GM18858 (cell line): Measurements from ENCODE around the gene PPP2R2D.
A peak's percentile ranks its signal among the peaks of the same experiment; 100 is the strongest.
"Not testable (repeated sequence)": the region's sequence is repeated elsewhere in the genome, so short reads cannot be mapped to it uniquely, and the experiment has no call there.

Experiments used
- ATAC-seq: cut with Tn5 transposase; IDR thresholded peaks from one replicate; pipeline ENCODE4 v1.9.1; 2021; ENCODE audit not compliant: unreplicated experiment

The PPP2R2D gene

GRCh38 chr10:131905603-131906268 is 4.9 kb downstream of the PPP2R2D start:
- ATAC-seq, result no peak

DNA sequence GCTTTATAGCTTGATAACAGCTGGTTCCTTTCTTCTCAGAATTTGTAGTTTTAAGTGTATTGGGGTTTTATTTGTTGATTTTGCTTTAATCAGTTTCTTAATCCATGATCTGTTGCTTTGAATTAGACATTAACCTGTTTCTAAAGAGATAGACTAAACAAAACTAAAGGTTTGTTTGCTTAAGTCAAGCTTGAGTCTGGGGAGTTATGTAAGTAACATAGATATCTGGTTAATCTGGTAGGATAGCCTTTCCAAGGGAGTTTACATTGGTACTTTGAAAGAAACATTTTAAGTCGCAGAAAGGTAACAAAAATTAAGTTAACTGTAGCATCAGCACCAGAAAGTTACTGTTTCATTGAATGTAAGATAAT is 5.4 kb downstream of the PPP2R2D start:
- no peak for ATAC-seq

GRCh38 chr10:131907679-131908078 is 6.9 kb downstream of the PPP2R2D start:
- no peak for ATAC-seq

- no peak for ATAC-seq
Observed at GRCh38 chr10:131908151-131908550, 7.3 kb downstream of the PPP2R2D start.

GRCh38 chr10:131909014-131909808 is 8.4 kb downstream of the PPP2R2D start:
- no peak for ATAC-seq

- ATAC-seq, result no peak
Observed at GRCh38 chr10:131909929-131910328, 9.1 kb downstream of the PPP2R2D start.

DNA sequence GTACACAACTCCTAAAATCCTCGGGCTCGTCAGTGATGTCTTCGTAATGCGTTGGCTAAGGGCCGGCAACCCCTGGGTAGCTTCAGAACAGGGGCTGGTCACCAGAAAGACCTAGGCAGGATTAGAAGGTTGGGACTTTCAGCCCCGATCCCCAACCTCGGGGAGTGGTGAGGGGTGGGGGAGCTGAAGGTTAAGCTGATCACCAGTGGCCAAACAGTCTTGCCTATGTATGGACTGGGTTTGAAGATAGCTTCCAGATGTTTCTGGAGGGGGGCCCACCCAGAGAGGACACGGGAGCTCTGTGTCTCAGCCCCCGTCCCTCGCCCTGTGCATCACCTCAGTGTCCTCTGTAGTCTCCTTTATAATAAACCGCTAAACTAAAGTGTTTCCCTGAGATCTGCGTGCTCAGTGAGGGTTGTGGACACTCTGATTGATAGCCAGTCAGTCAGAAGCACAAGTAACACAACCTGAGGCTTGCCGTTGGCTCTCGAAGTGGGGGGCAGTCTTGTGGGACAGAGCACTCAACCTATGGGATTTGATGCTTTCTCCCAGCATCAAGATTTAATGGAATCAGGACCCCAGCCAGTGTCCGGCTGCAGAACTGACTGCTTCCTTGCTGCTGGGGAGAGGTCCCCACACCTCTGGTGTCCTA is 10.0 kb downstream of the PPP2R2D start:
- ATAC-seq, result no peak

- no peak for ATAC-seq
Observed at GRCh38 chr10:131911451-131911850, 10.6 kb downstream of the PPP2R2D start.

DNA sequence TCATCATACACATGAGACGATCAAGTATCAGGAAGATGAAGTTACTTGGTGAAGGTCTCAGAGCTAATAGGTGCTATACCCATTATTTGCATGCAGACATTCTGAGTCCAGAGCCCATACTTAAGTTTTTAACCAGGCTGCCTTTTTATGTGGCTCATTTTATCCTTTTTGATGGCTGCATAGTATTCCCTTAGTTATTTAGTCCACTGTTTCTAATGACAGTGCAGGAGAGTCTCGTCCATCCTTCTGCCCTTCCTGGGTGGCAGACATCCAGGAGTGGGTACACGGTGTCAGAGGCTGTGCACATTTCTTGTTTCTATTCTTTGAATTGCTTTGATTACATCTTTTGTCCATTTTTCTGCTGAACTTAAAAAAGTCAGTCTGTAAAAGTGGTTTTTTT is 11.8 kb downstream of the PPP2R2D start:
- ATAC-seq, result no peak

DNA sequence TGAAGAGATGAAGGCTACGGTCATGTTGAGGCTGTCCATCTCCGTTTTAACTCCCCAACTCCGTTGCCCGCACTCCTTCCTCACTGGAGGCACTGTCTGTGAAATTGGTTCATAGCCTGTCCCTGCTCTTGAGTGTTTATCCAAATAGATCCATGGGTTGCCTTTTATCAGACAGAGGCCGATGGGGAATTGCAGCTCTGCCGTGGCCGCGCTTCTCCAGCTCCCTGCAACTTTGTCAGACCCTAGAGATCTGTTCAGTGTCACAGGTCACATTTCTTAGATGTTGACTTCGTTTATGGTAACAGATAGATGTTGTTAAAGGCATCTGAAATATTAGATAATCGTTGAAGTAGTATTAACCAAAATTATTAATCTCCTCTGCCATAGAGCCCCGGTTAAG is 14.7 kb downstream of the PPP2R2D start:
- no peak for ATAC-seq

DNA sequence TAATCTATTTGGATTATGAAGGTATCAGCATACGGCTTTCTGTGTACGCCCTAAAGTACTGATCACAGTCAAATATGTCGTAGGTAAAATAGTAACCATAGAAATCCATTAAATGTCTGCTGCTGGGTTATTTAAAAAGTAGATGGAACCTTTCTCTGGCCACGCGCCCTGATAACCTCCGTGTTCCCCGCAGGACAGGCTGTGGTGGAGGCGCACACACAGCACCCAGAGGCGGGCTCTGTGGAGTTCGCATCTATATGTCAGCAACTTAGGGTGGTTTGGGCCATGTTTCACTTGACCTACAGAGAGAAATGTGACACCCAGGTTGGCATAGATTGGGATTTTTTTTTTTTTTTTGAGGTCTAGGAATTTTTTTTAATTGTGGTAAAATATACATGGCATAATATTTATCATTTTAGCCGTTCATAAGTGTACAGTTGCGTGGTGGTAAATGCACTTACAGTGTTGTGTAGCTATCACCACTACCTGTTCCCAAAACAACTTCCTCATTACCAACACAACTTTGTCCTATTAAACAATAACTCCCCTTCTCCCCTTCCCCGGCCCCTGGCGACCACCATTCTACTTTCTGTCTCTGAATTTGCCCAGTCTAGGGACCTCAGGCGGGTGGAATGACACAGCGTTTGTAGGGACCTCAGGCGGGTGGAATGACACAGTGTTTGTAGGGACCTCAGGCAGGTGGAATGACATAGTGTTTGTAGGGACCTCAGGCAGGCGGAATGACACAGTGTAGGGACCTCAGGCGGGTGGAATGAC is 15.4 kb downstream of the PPP2R2D start:
- no peak for ATAC-seq

- not testable (repeated sequence) for ATAC-seq
Observed at GRCh38 chr10:131916767-131917160, 16.0 kb downstream of the PPP2R2D start.

- ATAC-seq, result not testable (repeated sequence)
Observed at GRCh38 chr10:131917496-131917895, 16.7 kb downstream of the PPP2R2D start.

DNA sequence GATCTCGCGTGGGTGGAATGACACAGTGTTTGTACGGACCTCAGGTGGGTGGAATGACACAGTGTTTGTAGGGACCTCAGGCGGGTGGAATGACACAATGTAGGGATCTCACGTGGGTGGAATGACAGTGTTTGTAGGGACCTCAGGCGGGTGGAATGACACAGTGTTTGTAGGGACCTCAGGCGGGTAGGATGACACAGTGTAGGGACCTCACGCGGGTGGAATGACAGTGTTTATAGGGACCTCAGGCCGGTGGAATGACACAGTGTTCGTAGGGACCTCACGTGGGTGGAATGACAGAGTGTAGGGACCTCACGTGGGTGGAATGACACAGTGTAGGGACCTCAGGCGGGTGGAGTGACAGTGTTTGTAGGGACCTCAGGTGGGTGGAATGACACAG is 18.7 kb downstream of the PPP2R2D start:
- ATAC-seq, result not testable (repeated sequence)

DNA sequence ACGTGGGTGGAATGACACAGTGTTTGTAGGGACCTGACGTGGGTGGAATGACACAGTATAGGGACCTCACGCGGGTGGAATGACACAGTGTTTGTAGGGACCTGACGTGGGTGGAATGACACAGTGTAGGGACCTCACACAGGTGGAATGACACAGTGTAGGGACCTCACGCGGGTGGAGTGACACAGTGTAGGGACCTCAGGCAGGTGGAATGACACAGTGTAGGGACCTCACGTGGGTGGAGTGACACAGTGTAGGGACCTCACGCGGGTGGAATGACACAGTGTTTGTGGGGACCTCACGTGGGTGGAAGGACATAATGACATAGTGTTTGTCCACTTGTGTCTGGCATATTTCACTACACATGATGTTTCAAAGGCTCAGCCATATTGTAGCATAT is 19.3 kb downstream of the PPP2R2D start:
- no peak for ATAC-seq

GRCh38 chr10:131920693-131921092 is 19.9 kb downstream of the PPP2R2D start:
- no peak for ATAC-seq

DNA sequence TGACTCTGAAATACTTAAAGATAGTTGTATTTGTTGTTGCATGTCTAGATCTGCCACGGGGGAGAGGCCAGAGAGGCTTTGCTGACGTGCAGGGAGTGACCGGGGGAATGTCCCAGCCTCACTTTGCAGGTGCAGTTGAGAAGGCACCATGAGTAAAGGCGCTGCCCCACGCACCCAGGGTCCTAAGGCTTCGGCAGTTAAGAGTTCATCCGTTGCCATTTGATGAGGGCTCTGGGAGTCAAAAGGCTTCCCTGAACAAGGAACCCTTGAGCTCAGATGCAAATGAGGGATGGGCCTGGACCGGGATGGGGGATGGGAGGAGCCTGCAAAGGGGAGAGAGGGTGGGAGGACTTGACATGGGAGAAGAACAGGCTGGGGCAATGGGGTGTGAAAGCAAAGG is 20.4 kb downstream of the PPP2R2D start:
- peak; percentile 58 for ATAC-seq

DNA sequence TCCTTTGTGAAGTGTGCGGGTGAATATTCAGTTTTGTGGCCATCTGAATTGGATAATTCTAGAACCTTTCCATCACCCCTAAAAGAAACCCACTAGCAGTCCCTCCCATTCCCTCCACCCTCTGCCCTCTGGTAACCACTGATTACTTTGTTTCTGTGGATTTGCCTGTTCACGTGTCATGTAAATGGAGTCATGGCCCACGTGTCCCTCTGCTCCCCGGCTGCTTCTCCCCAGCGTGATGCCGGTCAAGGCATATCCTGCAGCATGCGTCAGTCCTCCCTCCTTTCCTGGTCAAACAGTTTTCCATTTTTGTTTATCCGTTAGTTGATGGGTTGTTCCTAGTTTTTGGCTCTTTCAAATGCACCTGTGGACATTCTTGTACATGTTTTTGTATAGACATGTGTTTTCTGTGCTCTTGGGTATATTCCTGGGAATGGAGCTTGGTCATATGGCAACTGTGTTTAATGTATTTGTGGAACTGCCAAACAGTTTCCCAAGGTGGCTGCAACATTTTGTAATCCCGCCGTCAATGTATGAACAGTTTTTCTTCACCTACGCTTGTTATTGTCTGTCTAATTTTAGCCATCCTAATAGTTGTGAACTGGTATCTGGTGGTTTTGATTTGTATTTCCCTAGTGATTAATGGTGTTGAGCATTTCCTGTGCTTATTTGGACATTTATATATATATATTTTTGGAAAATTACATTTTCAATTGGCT is 22.4 kb downstream of the PPP2R2D start:
- ATAC-seq, result no peak

DNA sequence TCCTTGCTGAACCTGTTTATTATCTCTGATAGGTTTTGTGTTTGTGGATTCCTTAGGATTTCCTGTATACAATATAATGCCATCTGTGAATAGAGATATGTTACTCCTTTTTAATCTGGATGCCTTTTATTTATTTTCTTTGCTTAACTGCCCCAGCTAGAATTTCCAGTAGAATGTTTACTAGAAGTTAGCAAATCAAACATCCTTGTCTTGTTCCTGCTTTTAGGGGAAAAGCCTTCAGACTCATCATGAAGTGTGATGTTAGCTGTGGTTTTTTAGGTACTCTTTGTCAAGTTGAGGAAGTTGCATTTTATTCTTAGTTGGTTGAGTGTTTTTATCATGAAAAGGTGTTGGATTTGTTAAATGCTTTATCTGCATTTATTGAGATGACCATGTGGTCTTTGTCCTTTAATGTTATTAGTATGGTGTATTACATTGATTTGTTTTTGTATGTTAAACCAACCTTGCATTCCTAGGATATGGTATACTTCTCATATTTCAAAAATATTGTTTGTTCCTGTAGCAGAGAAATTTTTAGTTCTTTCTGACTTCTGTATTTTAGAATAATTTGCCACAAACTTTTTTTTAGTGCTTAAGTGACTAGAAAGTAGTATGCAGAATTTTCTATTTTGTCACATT is 24.3 kb downstream of the PPP2R2D start:
- ATAC-seq, result no peak

GRCh38 chr10:131925716-131926115 is 24.9 kb downstream of the PPP2R2D start:
- no peak for ATAC-seq
